ENCODE results near the gene CCL27.

CCL27 gene

GRCh38 chr9:34624475-34625185 is 37.8 kb downstream of the CCL27 start:
- DNase-seq, result no peak

- DNase-seq, result no peak
Observed at GRCh38 chr9:34623374-34624235, 38.9 kb downstream of the CCL27 start.

- peak; percentile 93 for DNase-seq
Observed at GRCh38 chr9:34620061-34620994, 42.1 kb downstream of the CCL27 start, which contains the start of gene DCTN3. TSS of gene DCTN3 (minus strand) at chr9:34620495. CDS start at chr9:34620464, 31 bp downstream.

- no peak for DNase-seq
Observed at GRCh38 chr9:34615132-34615531, 47.3 kb downstream of the CCL27 start.

GRCh38 chr9:34612788-34613390 is 49.6 kb downstream of the CCL27 start:
- DNase-seq, result peak; percentile 80
